Endothelial cell of umbilical vein (primary cell): ENCODE results near the gene SMIM21. TPM values are rescaled to one million over a fixed set of nuclear protein-coding genes. Genes with fewer than 3 reads are reported as not detected.

Experiments
- BruUV-seq: library from RNA; stranded (reverse); fragments of 400-500 nt; replicated peaks from 2 replicates; lab custom pipeline; 2021; lab: Mats Ljungman, UMichigan
- CTCF ChIA-PET: fragments of 300-600, 350-600 bp; sonication (Branson Sonifier 250); formaldehyde crosslinking; loops from one replicate; lab custom pipeline; 2021; ENCODE audit warnings: antibody characterized with exemption, inconsistent platforms; lab: Charles Lee
- POLR2A ChIA-PET: fragments of 300-600, 350-600 bp; sonication (Branson Sonifier 250); formaldehyde crosslinking; loops from one replicate; lab custom pipeline; 2021; ENCODE audit warnings: antibody characterized with exemption, inconsistent platforms; lab: Charles Lee
- DNase-seq: peaks from one replicate; pipeline ENCODE4 v3.0.0-alpha.2; 2011; ENCODE audit warnings: low read depth, low spot score
- FAIRE-seq: peaks from 2 replicates; lab custom pipeline; 2011; peaks lifted over from hg19 to GRCh38; lab: Jason Lieb, UNC
- H2AFZ ChIP-seq: 2 replicates; pipeline ENCODE4 v1.6.0; 2012; ENCODE audit warnings: low read depth, low read length, control low read depth, inconsistent platforms
- H3K27ac ChIP-seq: 2 replicates; pipeline ENCODE4 v1.5.1; 2011; ENCODE audit warnings: low read depth, mild to moderate bottlenecking, control low read depth, low read length, moderate library complexity; ENCODE audit not compliant: insufficient read depth
- H3K27me3 ChIP-seq, 2 experiments: 2 replicates each; pipeline versions ENCODE4 v1.6.0 to v1.6.1; 2011; ENCODE audit warnings: low read length in 2 of 2, mixed read lengths in 1 of 2; ENCODE audit not compliant: control insufficient read depth in 2 of 2, insufficient read depth in 2 of 2
- H3K36me3 ChIP-seq, 2 experiments: 2 replicates in 1 of 2; 3 replicates in 1 of 2; pipeline ENCODE4 v1.5.1; 2011; ENCODE audit warnings: low read length in 2 of 2, mild to moderate bottlenecking in 1 of 2, moderate library complexity in 1 of 2; ENCODE audit not compliant: control insufficient read depth in 2 of 2, insufficient read depth in 2 of 2; ENCODE audit errors: extremely low read depth in 1 of 2
- H3K4me1 ChIP-seq: 3 replicates; pipeline ENCODE4 v1.5.1; 2011; ENCODE audit warnings: mild to moderate bottlenecking, low read length; ENCODE audit not compliant: control insufficient read depth, insufficient read depth; ENCODE audit errors: extremely low read depth
- H3K4me2 ChIP-seq: 2 replicates; pipeline ENCODE4 v1.6.1; 2011; ENCODE audit warnings: low read length, control low read depth, mixed read lengths; ENCODE audit not compliant: insufficient read depth
- H3K4me3 ChIP-seq, 3 experiments: fragments of 200-600 bp in 1 of 3; sonication (generic), shearing (Covaris generic) in 1 of 3; replicated peaks in 1 of 3; 2 replicates each; pipeline ENCODE4 v1.5.1; 2011 to 2016; ENCODE audit warnings: control low read depth in 3 of 3, low read length in 3 of 3, mild to moderate bottlenecking in 2 of 3, inconsistent platforms in 1 of 3, low read depth in 1 of 3, moderate library complexity in 1 of 3; ENCODE audit not compliant: insufficient read depth in 1 of 3
- H3K79me2 ChIP-seq: 2 replicates; pipeline ENCODE4 v1.6.0; 2012; ENCODE audit warnings: low read length, inconsistent platforms; ENCODE audit not compliant: control insufficient read depth, insufficient read depth
- H3K9ac ChIP-seq: replicated peaks from 2 replicates; pipeline ENCODE3; 2011; ENCODE audit warnings: low read length, control low read depth; ENCODE audit not compliant: insufficient read depth; ENCODE audit errors: extremely low read depth
- H3K9me1 ChIP-seq: replicated peaks from 3 replicates; pipeline ENCODE4 v1.6.0; 2011; ENCODE audit warnings: mild to moderate bottlenecking, low read length; ENCODE audit not compliant: control insufficient read depth, insufficient read depth; ENCODE audit errors: extremely low read depth
- H3K9me3 ChIP-seq: replicated peaks from 2 replicates; pipeline ENCODE4 v1.5.1; 2012; ENCODE audit warnings: low read length, inconsistent platforms; ENCODE audit not compliant: control insufficient read depth, insufficient read depth
- H4K20me1 ChIP-seq: replicated peaks from 2 replicates; pipeline ENCODE3; 2011; ENCODE audit warnings: mild to moderate bottlenecking, low read length; ENCODE audit not compliant: control insufficient read depth, insufficient read depth; ENCODE audit errors: extremely low read depth
- CTCF ChIP-seq, 2 donors: IDR thresholded peaks; 1 replicate in 1 of 2; 2 replicates in 1 of 2; pipeline ENCODE4 v1.5.1; 2011; ENCODE audit warnings: low read length in 2 of 2, mild to moderate bottlenecking in 2 of 2, moderate library complexity in 2 of 2, control low read depth in 1 of 2, inconsistent platforms in 1 of 2, low read depth in 1 of 2; ENCODE audit not compliant: insufficient read depth in 1 of 2; ENCODE audit errors: extremely low read depth in 1 of 2
- EZH2 ChIP-seq: IDR thresholded peaks from 2 replicates; pipeline ENCODE4 v1.6.1; 2012; ENCODE audit warnings: borderline replicate concordance, low read depth, mild to moderate bottlenecking, moderate library complexity, low read length, inconsistent platforms; ENCODE audit not compliant: severe bottlenecking
- FOS ChIP-seq: IDR thresholded peaks from 2 replicates; pipeline ENCODE4 v1.6.1; 2011; ENCODE audit warnings: mild to moderate bottlenecking, low read length, moderate library complexity, borderline replicate concordance; ENCODE audit not compliant: insufficient read depth
- GATA2 ChIP-seq: IDR thresholded peaks from 2 replicates; pipeline ENCODE4 v1.7.0; 2011; ENCODE audit warnings: low read depth, mild to moderate bottlenecking, moderate library complexity, mixed read lengths, low read length; ENCODE audit not compliant: insufficient read length, insufficient read depth
- JUN ChIP-seq: IDR thresholded peaks from 2 replicates; pipeline ENCODE4 v1.6.1; 2011; ENCODE audit warnings: borderline replicate concordance, low read depth; ENCODE audit not compliant: insufficient read length, insufficient read depth
- MAX ChIP-seq: IDR thresholded peaks from 2 replicates; pipeline ENCODE4 v1.6.1; 2011; ENCODE audit not compliant: insufficient read depth, insufficient read length
- MYC ChIP-seq: IDR thresholded peaks from one replicate; pipeline ENCODE4 v1.6.1; 2011; ENCODE audit warnings: mild to moderate bottlenecking, low read depth, low read length
- POLR2A ChIP-seq: IDR thresholded peaks from 2 replicates; pipeline ENCODE4 v1.6.1; 2012; ENCODE audit warnings: low read depth, mild to moderate bottlenecking, control low read depth, low read length
- POLR2AphosphoS5 ChIP-seq: IDR thresholded peaks from 2 replicates; pipeline ENCODE4 v1.6.1; 2012; ENCODE audit warnings: low read depth, mild to moderate bottlenecking, control low read depth, low read length, moderate library complexity; ENCODE audit not compliant: insufficient read depth
- dilution Hi-C: fragments of 300-500 bp; cut with MboI; formaldehyde crosslinking; loops from one replicate; pipeline ENCODE4 v1.15.0; 2019; ENCODE audit warnings: low sequenced_read_pairs; ENCODE audit not compliant: extremely low pct_ligation_motif_present
- intact Hi-C: fragments of 100-400 bp; cut with micrococcal nuclease; formaldehyde crosslinking; loops from one replicate; pipeline ENCODE4 v1.10.0; 2022
- polyA plus RNA-seq, 4 experiments: library from polyadenylated mRNA; depleted of rRNA in 3 of 4; stranded (reverse) in 3 of 4; unstranded in 1 of 4; fragments of >200 nt; gene quantifications; 2 replicates each; pipeline versions ENCODE4 v1.2.1 to v1.2.3, GENCODE V29; 2011 to 2012; ENCODE audit warnings: missing spikeins in 1 of 4
- total RNA-seq: library from RNA; stranded (reverse); gene quantifications from 2 replicates; pipeline ENCODE4 v1.2.3, GENCODE V29; 2021

SMIM21 gene
- total and polyA plus RNA-seq, 2 donors (not counting 3 experiments of a cell fraction or from before 2014, with no cell fraction given): not detected

- Histone ChIP-seq H3K4me2 (no peak overlapping the region), H3K4me1 (no peaks in the 10 kb centered on the region), H3K4me3 (no peak overlapping the region), H3K9ac (no peak overlapping the region), H3K9me3 (no peaks in the 10 kb centered on the region), H2AFZ (no peak overlapping the region), H3K79me2 (no peaks in the 10 kb centered on the region), H3K27ac (no peak overlapping the region), H3K27me3 (no peaks in the 10 kb centered on the region), H4K20me1 (no peaks in the 10 kb centered on the region), H3K9me1 (no peaks in the 10 kb centered on the region), H3K36me3 (no peaks in the 10 kb centered on the region)
- FAIRE-seq (no peak), DNase-seq (no peak)
- dilution Hi-C loops: no loop called here
- intact Hi-C loops: no loop called here
- no peak for TF ChIP-seq MYC
- TF ChIP-seq POLR2A: no peak
- TF ChIP-seq FOS: no peak
- no peak for TF ChIP-seq CTCF (IDR thresholded peaks at IDR 0.05; ENCODE audit: extremely low read depth in 1 of 2, insufficient read depth in 1 of 2, low read depth in 1 of 2, low read length in 2 of 2)
- TF ChIP-seq MAX: no peak
- TF ChIP-seq GATA2: no peak
- TF ChIP-seq EZH2: no peak
- no peak for TF ChIP-seq JUN
- TF ChIP-seq POLR2AphosphoS5: no peak
- ChIA-PET CTCF (no interaction called here), POLR2A (no interaction called here)
- no TSS peak for BruUV-seq
Observed at GRCh38 chr18:75374466-75374865, 53.0 kb downstream of the SMIM21 start.
